H1 (cell line): ENCODE measurements around the gene GNB3.

Experiments
- ATF2 ChIP-seq: IDR thresholded peaks from 2 replicates; pipeline ENCODE4 v1.6.1; 2012; ENCODE audit warnings: low read length, inconsistent platforms
- EP300 ChIP-seq, 2 experiments: IDR thresholded peaks; 1 replicate in 1 of 2; 2 replicates in 1 of 2; pipeline ENCODE4 v1.6.1; 2011 to 2012; ENCODE audit warnings: low read depth in 2 of 2, low read length in 2 of 2, mild to moderate bottlenecking in 2 of 2, borderline replicate concordance in 1 of 2, inconsistent platforms in 1 of 2, moderate library complexity in 1 of 2
- EZH2 ChIP-seq: fragments of 200-600 bp; sonication (generic); IDR thresholded peaks from 2 replicates; pipeline ENCODE4 v1.7.1; 2012; ENCODE audit warnings: low read depth, mild to moderate bottlenecking, moderate library complexity, low read length, inconsistent platforms; ENCODE audit not compliant: severe bottlenecking
- TAF1 ChIP-seq: IDR thresholded peaks from 2 replicates; pipeline ENCODE4 v1.6.1; 2011; ENCODE audit warnings: mild to moderate bottlenecking, low read depth, low read length

GRCh38 chr12:6825398-6826124 lies 15.2 kb upstream of the GNB3 start:
- TF ChIP-seq EZH2 (no peak), ATF2 (no peak), EP300 (IDR thresholded peaks at IDR 0.05; ENCODE audit: borderline replicate concordance in 1 of 2, low read depth in 2 of 2, low read length in 2 of 2) (no peak), TAF1 (no peak)
